ENCODE data around the gene DRC3.
"Not testable (repeated sequence)": the region's sequence is repeated elsewhere in the genome, so short reads cannot be mapped to it uniquely, and the experiment has no call there.

DRC3 gene

GRCh38 chr17:17972126-17972951 is at the start of gene DRC3, which contains the start of gene TOM1L2:
Gene DRC3, plus strand, starts transcription at chr17:17972862. Its CDS starts 4,737 bp downstream, at chr17:17977599.
Gene TOM1L2, minus strand, starts transcription at chr17:17972400. Its CDS starts 87 bp downstream, at chr17:17972313.
- peak; percentile 94 to 99 for DNase-seq

GRCh38 chr17:17924131-17924856 is 48.4 kb upstream of the DRC3 start:
- no peak for DNase-seq

GRCh38 chr17:17924857-17925250 is 47.8 kb upstream of the DRC3 start:
- peak in 1 of 2 experiments; percentile 14 for DNase-seq

- DNase-seq: no peak
These were observed 46.6 kb upstream of the DRC3 start for GRCh38 chr17:17926036-17926435.

- DNase-seq: no peak
These were observed 45.7 kb upstream of the DRC3 start for GRCh38 chr17:17926840-17927449.

- DNase-seq: no peak
These were observed 44.0 kb upstream of the DRC3 start for GRCh38 chr17:17928398-17929287.

- no peak for DNase-seq
These were observed 42.8 kb upstream of the DRC3 start for GRCh38 chr17:17929655-17930380.

- no peak for DNase-seq
These were observed 42.0 kb upstream of the DRC3 start for GRCh38 chr17:17930674-17931073.

GRCh38 chr17:17931159-17931558 is 41.5 kb upstream of the DRC3 start:
- DNase-seq: no peak

- DNase-seq: no peak
These were observed 38.9 kb upstream of the DRC3 start for GRCh38 chr17:17933775-17934174.

- no peak for DNase-seq
These were observed 38.4 kb upstream of the DRC3 start for GRCh38 chr17:17934214-17934613.

GRCh38 chr17:17934806-17935205 is 37.9 kb upstream of the DRC3 start:
- no peak for DNase-seq

GRCh38 chr17:17935321-17936271 is 37.1 kb upstream of the DRC3 start:
- DNase-seq: peak; percentile 2 to 10

- DNase-seq: no peak
These were observed 35.3 kb upstream of the DRC3 start for GRCh38 chr17:17937201-17937853.

GRCh38 chr17:17937958-17938357 is 34.7 kb upstream of the DRC3 start:
- DNase-seq: no peak

GRCh38 chr17:17938388-17939107 is 34.1 kb upstream of the DRC3 start:
- no peak for DNase-seq

GRCh38 chr17:17939941-17940340 is 32.7 kb upstream of the DRC3 start:
- DNase-seq: not testable (repeated sequence)

GRCh38 chr17:17940441-17940911 is 32.2 kb upstream of the DRC3 start:
- DNase-seq: no peak

- no peak for DNase-seq
These were observed 31.6 kb upstream of the DRC3 start for GRCh38 chr17:17941015-17941414.
